Right atrium auricular region (tissue), 2 donors: ENCODE measurements around the gene WDR88. TPM values are rescaled to one million over a fixed set of nuclear protein-coding genes. Genes with fewer than 3 reads are reported as not detected.

Experiments
- DNase-seq: peaks from one replicate; pipeline ENCODE4 v3.0.0-alpha.2; 2019; ENCODE audit warnings: low spot score
- H3K27ac ChIP-seq, 2 donors: fragments of 200-600 bp; sonication (generic); 1 replicate in 1 of 2; 2 replicates in 1 of 2; pipeline ENCODE4 v1.5.1; 2016 to 2019
- H3K27me3 ChIP-seq, 2 donors: fragments of 200-600 bp; sonication (generic); one replicate each; pipeline versions ENCODE4 v1.5.1 to v1.6.0; 2017 to 2019
- H3K36me3 ChIP-seq: fragments of 200-600 bp; sonication (generic); one replicate; pipeline ENCODE4 v1.5.1; 2016
- H3K4me1 ChIP-seq, 2 donors: fragments of 200-600 bp; sonication (generic); one replicate each; pipeline versions ENCODE4 v1.5.1 to v1.6.0; 2017 to 2019
- H3K4me3 ChIP-seq, 2 donors: fragments of 200-600 bp; sonication (generic); 1 replicate in 1 of 2; 2 replicates in 1 of 2; pipeline ENCODE4 v1.5.1; 2017 to 2019; ENCODE audit warnings: mild to moderate bottlenecking in 1 of 2, moderate library complexity in 1 of 2
- H3K9me3 ChIP-seq, 2 donors: fragments of 200-600 bp; sonication (generic); one replicate each; pipeline ENCODE4 v1.5.1; 2019
- CTCF ChIP-seq, 2 donors: fragments of 200-600 bp; sonication (generic); IDR thresholded peaks; one replicate each; pipeline ENCODE4 v1.5.1; 2019; ENCODE audit warnings: antibody characterized with exemption in 2 of 2
- total RNA-seq, 2 donors: library from RNA; depleted of rRNA; stranded (reverse); fragments of >200 nt; gene quantifications; one replicate each; pipeline ENCODE4 v1.1.0, GENCODE V29; 2016

The WDR88 gene
- total RNA-seq, 2 donors from 2014 or later, result not detected

DNA sequence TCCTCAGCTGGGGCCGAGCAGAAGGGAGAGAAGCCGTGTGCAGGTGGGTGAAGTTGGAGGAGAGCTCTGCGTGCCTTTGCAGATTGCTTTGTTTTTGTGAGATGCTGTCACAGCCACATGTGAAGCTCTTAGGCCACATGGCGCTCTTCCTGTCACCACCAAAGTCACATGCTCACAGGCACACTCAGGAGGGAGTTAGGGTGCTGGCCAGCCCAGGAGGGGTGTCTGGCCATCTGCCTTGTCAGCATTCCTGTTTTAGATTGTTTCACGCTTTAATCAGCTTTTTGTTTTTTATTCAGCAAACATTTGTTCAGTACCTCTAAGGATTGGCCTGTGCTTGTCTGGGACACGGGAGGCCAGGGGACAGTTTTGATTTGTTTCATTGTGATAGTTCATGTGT, 29.0 kb upstream of the WDR88 start:
- Histone ChIP-seq H3K36me3 (peaks cover 66% of the 10 kb centered on the region), H3K4me3 (no peak overlapping the region), H3K9me3 (no peaks in the 10 kb centered on the region), H3K4me1 (no peaks in the 10 kb centered on the region), H3K27ac (no peak overlapping the region), H3K27me3 (no peaks in the 10 kb centered on the region)
- DNase-seq, result no peak
- no peak for TF ChIP-seq CTCF (IDR thresholded peaks at IDR 0.05)

DNA sequence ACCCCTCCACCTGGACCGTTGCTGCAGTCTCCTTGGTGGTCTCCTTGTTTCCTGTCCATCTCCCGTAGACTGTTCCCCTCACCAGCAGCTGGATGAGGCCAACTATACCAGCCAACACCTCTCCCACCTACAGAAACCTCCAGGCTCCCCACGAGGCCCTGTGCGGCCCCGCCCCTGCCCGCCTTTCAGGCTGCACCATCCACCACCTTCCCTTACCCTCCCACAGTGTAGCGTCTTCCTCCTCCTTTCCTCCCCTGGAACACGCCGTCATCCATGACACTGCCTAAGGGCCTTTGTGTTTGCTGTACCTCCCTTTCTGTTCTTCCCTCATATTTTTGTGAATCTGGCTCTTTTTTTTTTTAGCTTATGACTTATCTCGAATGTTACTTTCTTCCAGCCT, 23.8 kb upstream of the WDR88 start:
- peaks cover 69% of the 10 kb centered on the region for H3K36me3 ChIP-seq
- H3K4me3 ChIP-seq, result no peak overlapping the region
- no peak for TF ChIP-seq CTCF (IDR thresholded peaks at IDR 0.05)

DNA sequence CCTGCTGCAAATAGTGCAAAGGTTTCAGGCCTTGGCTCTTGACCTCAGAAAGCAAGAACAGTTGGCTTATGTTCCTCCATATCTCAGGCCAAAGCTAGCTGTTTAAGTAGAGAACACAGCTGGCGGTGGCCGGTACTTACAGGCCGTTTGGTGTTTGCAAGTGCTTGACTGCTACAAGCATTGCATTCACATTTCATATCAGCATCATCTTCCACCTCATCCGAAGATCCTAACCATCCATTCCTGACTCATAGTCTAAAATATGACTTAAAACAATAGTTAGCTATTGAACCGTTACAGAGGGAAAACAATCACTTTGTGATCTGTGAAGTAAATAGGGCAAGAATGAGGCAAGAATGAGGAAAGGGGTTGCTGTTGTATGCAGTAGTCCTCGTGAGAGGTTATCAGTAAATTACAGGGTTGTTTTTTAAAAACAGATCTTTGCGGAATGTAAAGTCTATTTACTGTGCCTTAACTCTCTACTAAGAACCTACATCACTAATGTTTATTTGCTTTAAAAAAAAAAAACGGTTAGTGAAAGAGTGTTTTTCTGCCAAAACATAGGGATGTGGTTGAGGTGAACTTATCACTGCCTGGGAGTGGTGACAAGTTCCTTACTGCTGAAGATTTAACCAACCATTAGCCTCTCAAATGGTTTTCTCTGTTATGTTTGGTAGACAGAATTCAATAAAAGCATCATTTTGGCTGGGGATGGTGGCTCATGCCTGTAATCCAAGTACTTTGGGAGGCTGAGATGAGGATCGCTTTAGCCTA, 21.6 kb upstream of the WDR88 start:
- no peak for TF ChIP-seq CTCF (IDR thresholded peaks at IDR 0.05)
- no peak overlapping the region for H3K27ac ChIP-seq
- H3K4me1 ChIP-seq, result no peaks in the 10 kb centered on the region
- no peaks in the 10 kb centered on the region for H3K9me3 ChIP-seq
- H3K4me3 ChIP-seq, result no peak overlapping the region
- peaks cover 66% of the 10 kb centered on the region for H3K36me3 ChIP-seq
- H3K27me3 ChIP-seq, result no peaks in the 10 kb centered on the region
- DNase-seq, result no peak

More for the DNA sequence above, 23.8 kb upstream of the WDR88 start:
- Histone ChIP-seq H3K27me3 (no peaks in the 10 kb centered on the region), H3K9me3 (no peaks in the 10 kb centered on the region), H3K4me1 (no peaks in the 10 kb centered on the region), H3K27ac (no peak overlapping the region)
- no peak for DNase-seq

DNA sequence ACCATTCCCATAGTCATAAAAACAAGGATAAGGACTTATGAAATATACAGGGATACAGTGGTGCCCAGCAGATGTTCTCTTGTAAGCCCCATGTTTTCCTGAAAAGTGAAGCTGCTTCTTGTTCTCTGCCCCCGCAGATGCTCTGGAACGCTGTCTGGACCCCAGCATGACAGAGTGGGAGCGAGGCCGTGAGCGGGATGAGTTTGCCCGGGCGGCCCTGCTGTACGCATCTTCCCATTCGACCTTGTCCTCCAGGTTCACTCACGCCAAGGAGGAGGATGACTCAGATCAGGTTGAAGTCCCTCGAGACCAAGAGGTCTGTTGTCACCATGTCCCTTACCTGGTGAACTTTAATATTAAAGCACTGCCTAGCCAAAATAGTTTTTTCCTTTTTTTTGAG, 20.3 kb upstream of the WDR88 start:
- Histone ChIP-seq H3K36me3 (peaks cover 71% of the 10 kb centered on the region), H3K4me3 (no peak overlapping the region), H3K9me3 (no peaks in the 10 kb centered on the region), H3K27me3 (no peaks in the 10 kb centered on the region), H3K27ac (no peak overlapping the region), H3K4me1 (no peaks in the 10 kb centered on the region)
- TF ChIP-seq CTCF (IDR thresholded peaks at IDR 0.05), result no peak
- no peak for DNase-seq

DNA sequence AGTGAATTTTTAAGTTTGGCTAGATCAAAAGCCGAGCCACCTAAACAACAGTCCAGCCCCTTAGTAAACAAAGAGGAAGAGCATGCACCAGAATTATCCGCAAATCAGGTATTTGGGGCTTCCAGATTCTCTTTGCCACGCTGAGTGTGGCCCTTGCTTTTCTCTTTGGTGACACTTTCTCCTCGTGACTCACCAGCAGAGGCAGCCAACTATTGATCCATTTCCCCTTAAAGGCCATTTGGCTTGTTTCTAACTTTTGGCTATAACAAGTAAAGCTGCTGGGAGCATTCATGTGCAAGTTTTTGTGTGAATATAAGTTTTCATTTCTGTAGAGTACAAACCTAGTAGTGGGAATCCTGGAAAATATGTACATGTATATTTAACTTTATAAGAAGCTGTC, 17.6 kb upstream of the WDR88 start:
- no peak for TF ChIP-seq CTCF (IDR thresholded peaks at IDR 0.05)
- H3K4me3 ChIP-seq, result no peak overlapping the region
- H3K36me3 ChIP-seq, result peaks cover 71% of the 10 kb centered on the region
- no peaks in the 10 kb centered on the region for H3K9me3 ChIP-seq
- no peak overlapping the region for H3K27ac ChIP-seq
- H3K4me1 ChIP-seq, result no peaks in the 10 kb centered on the region
- DNase-seq, result no peak
- no peaks in the 10 kb centered on the region for H3K27me3 ChIP-seq

GRCh38 chr19:33117501-33117900, 14.4 kb upstream of the WDR88 start:
- TF ChIP-seq CTCF (IDR thresholded peaks at IDR 0.05), result no peak
- Histone ChIP-seq H3K4me1 (no peaks in the 10 kb centered on the region), H3K27me3 (no peaks in the 10 kb centered on the region), H3K27ac (no peak overlapping the region), H3K9me3 (no peaks in the 10 kb centered on the region), H3K36me3 (peaks cover 46% of the 10 kb centered on the region), H3K4me3 (no peak overlapping the region)
- no peak for DNase-seq
